GM18505 (cell line): ENCODE data around the gene TNIP1.

Source experiments
- ATAC-seq: cut with Tn5 transposase; IDR thresholded peaks from one replicate; pipeline ENCODE4 v1.9.1; 2021; ENCODE audit not compliant: unreplicated experiment
- POLR2A ChIP-seq: IDR thresholded peaks from 4 replicates; pipeline ENCODE4 v1.6.1; 2011; ENCODE audit warnings: borderline replicate concordance; ENCODE audit not compliant: insufficient read depth, insufficient read length; ENCODE audit errors: extremely low read depth

Gene TNIP1, protein sequence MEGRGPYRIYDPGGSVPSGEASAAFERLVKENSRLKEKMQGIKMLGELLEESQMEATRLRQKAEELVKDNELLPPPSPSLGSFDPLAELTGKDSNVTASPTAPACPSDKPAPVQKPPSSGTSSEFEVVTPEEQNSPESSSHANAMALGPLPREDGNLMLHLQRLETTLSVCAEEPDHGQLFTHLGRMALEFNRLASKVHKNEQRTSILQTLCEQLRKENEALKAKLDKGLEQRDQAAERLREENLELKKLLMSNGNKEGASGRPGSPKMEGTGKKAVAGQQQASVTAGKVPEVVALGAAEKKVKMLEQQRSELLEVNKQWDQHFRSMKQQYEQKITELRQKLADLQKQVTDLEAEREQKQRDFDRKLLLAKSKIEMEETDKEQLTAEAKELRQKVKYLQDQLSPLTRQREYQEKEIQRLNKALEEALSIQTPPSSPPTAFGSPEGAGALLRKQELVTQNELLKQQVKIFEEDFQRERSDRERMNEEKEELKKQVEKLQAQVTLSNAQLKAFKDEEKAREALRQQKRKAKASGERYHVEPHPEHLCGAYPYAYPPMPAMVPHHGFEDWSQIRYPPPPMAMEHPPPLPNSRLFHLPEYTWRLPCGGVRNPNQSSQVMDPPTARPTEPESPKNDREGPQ

DNA sequence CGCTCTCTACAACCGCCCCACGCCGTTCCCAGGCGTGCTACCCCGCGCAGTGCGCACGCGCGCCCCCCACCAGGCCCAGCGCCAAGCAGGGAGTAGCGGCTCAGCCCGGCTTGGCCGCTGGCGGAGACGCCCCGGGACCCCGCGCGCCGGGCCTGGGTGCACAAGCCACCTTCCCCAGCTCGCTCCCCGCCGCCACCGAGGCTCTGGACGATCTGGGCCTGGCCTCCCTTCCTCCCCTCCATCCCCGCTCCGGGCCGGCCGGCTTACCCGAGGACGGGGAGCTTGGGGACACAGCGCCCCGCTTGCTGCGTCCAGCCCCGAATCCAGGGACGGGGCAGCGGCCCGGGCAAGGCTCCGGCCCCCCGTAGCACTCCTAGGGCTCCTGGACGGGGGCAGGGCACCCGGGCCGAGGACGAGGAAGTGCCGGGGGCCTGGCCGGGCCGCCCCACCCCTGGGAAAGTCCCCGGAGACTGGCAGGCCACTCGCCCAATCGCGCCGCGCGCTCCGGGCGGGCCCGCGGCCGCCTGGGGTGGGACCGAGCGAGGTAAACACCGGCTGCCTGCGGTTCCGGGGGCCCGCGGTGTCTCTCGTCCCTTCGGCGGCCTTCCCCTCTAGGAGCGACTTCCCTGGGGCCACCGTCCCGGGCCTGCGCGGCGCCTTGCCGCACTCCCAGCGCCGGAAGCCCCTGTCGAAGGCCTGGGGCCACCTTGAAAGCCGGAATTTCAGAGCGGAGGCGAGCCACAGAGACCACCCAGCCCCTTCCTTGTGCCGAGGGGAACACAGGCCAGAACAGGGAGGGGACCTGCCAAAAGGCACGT is at the start of gene TNIP1:
Gene TNIP1, minus strand, starts transcription at position 422 of the 818 bp plus-strand sequence. CDS start 15,939 bp downstream, outside the sequence.
- peak; percentile 71 for TF ChIP-seq POLR2A
- ATAC-seq, result peak; percentile 75

DNA sequence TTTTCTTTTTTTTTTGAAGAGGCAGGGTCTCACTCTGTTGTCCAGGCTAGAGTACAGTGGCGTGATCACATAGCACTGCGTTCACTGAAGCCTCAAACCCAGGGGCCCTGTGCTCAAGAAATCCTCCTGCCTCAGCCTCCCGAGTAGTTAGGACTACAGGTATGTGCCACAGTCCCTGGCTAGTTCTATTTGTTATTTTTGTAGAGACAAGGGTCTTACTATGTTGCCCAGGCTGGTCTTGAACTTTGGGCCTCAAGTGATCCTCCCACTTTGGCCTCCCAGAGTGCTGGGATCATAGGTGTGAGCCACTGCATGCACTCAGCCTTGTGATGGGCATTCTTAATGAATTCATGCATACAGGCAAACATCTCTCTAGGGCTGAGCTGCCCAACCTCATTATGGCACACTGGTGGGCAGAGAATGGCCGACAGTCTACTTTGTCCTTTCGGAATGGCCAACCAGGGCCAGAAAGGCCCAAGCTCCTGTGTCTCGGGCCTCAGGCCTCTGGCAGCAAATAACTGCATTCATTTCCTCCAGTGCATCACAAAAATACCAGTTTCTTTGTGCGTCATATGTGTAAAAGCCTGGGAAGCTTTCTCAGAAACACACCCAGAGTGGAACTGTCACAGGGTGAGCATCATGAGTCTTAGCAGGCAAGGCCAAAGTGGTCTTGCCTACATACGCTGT is 49.5 kb upstream of the TNIP1 start:
- no peak for TF ChIP-seq POLR2A

DNA sequence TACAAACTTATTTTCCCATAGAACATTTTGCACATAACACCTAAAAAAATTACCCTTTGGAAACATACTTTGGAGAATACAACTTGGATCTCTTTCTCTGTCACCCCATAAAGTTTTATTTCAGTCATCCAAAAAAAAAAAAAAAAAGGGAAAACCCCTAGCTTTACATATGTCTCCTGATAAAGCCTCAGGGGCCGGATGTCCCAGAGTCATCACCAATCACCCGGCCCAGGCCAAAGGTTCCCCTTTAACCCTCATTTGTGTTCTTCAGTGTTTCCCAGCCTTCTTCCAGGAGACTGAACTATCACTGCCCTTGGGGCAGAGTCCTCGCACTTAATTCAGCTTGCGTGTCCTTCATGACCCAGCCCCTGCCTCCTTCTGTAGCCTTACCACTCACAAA is 48.0 kb upstream of the TNIP1 start:
- TF ChIP-seq POLR2A, result no peak

More for the DNA sequence above, 49.5 kb upstream of the TNIP1 start:
- no peak for ATAC-seq

DNA sequence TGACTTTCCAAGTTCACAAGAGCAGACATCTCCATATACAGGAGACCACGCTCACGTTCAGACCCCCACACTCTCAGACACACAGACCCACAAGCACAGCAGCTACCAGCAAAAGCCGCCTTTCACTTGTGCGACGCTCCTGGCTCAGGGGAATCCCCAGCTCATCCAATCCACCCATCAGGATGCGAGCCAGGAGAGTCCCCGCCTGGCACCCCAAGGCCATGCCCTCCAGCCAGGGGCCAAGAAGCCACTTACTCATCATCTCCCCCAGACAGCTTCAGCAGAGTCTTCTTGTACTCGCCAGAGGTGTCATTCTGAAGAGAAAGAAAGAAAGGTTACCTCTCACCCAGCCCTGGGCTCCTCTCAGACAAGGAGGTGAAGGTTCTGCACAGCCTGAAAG is 47.1 kb upstream of the TNIP1 start:
- ATAC-seq, result no peak
- no peak for TF ChIP-seq POLR2A

More for the DNA sequence above, 48.0 kb upstream of the TNIP1 start:
- no peak for ATAC-seq

DNA sequence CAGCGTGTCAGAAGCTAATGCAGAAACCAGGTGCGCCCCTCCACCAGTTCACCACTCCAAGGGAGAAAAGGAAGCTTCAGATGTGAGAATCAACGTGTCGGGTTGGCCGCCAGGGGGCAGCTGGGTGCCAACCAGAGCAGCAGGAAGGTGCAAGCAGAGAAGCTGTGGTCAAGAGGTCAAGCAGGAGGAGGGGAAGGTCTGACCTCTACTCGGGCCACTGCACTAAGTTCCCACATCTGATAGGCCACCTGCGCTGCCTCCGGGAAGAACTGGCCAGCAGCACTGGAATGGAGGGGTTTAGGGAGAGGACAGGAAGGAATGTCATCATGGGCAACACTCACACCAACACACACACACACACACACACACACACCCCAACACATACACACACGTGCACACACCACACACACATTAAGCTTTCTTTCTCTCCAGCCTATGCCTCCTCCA is 45.4 kb upstream of the TNIP1 start:
- ATAC-seq, result no peak
- no peak for TF ChIP-seq POLR2A

DNA sequence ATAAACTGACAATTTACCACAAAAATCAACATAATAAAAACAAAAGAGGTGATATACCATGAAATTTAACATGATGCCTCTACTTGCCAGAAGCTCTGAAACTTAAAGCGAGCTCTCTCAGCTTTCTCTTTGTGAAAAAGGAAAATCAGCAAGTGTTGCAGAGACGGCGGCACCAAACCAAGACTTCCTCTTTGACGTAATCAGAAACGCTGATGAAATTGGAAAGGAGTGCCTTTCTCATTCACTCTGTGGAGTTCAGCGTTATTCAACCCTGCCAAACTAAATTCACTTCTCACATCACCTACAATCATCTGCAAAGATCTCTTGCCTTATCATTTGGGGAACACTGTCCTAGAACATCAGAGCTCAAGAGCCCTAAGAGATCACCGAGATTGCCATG is 44.6 kb upstream of the TNIP1 start:
- no peak for ATAC-seq
- no peak for TF ChIP-seq POLR2A

DNA sequence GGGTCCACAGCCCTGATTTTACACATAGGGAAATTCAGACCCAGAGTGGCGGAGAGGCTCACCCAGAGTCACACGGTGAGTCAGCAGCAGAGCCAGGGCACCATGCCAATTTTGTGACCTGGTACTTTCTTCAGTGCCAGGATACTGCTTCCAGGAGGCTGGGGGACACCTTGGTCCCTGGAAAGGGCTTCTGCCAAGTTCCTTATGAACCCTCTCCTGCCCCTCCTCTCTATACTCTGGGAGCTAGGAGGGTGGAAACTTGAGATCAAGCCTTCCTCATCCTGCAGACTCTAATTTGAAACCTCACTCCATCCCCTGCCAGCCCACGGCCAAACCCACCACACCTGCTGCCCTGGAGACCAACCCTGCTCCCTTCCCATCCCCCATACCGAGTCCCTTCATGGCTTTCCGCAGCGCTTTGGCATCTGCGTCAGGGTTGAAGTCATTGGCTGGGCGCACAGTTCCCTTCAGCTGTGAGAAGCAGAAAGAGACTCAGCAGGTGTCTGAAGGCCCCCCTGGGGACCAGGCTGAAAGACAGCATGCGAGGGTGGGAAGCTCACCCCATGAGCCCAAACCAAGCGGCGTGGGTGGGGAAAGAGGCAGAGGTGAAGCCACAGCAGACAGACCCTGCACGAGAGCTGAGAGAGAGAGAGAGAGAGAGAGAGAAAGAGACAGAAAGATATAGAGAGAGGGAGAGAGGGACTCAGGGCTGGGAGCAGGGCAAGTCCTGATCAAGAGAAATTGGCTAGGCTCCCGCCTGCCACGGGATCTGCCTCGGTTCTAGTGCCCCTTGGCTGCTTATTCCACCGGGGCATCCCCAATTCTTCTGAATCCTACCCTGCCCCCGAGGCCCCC is 43.3 kb upstream of the TNIP1 start:
- no peak for TF ChIP-seq POLR2A
- peak; percentile 83 for ATAC-seq

DNA sequence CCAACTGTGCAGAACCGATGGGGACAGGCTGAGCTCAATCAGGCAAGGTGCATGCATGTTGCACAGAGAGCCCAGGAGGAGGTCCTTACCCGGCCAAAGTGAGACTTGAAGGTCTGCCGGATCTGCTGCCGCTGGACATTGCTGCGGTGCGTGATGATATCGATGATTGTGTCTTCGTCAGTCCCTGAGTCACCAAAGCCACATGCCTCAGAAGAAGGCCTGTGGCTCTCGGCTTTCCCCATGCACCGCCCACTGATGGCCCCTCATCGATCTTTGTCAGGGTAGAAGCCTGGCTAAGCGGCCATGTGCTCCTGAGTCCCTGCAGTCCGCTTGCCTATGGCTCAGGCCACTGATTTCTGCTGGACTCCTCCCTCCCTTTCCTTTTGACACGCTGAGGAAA is 42.0 kb upstream of the TNIP1 start:
- no peak for TF ChIP-seq POLR2A
- no peak for ATAC-seq

DNA sequence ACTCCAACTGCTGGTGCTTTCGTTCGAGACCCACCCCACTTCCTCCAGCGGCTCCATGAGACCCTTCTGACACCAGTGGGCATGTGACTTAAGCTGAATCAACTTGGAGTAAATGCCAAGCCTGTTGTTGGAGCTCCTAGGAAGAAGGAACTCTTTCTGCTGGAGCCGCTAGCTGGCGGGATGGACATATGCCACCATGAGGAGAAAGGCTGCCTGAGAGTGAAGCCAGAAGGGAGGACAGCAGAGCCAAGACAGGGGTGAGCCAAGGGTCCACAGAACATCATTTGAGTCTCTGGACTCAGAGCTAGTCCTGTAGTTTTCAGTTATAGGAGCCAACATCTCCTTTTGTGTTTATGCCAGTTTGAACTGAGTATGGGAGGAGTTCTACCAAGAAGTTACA is 40.8 kb upstream of the TNIP1 start:
- no peak for ATAC-seq
- no peak for TF ChIP-seq POLR2A

DNA sequence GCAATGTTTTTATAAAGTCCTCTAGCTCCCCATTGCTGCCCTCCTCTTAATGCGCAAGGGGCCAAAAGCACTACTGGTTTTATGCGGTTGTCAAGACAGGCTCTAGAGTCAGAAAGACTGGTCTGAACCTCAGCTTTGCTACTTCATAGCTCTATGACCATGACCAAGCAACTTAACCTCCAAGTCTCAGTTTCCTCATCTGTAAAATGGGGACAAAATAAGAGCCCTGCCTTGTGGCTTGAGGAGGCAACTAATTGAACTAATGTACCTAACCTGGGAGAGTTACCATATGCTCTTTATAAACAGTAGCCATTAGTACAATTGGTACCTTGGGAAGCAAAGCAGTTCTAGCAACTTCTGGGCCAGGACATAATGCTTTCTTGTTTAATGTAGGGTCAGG is 40.3 kb upstream of the TNIP1 start:
- TF ChIP-seq POLR2A, result no peak
- no peak for ATAC-seq

DNA sequence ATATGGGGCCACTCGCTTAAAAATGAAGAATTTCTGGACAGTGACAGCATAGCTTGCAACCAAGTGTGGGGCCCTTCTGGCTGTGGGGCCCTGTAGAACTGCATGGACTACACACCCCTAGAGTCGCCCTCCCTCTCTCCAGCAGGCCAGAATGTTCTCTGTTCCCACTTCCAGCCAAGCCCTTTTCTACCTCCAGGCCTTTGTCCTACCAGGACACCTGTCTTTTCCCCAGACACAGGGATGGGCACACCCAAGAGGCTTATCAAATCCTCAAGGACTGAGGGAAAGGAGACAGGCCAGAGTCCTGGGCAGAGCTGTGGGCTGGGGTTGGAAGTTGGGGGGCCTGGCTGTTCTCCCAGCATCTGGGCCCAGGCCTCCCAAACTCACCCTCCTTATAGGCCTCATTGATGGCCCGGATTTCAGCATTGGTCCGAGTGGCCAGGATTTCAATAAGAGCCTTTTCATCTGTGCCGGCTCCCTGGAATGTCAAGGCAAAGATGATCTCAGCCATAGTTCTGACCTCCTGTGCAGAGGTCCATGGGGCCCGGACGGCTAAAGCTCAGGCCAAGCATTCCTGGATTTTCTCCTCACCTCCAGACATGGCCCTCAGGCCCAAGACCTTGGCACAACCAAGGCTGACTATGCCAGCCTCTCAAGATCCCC is 38.2 kb upstream of the TNIP1 start:
- no peak for ATAC-seq
- TF ChIP-seq POLR2A, result no peak

DNA sequence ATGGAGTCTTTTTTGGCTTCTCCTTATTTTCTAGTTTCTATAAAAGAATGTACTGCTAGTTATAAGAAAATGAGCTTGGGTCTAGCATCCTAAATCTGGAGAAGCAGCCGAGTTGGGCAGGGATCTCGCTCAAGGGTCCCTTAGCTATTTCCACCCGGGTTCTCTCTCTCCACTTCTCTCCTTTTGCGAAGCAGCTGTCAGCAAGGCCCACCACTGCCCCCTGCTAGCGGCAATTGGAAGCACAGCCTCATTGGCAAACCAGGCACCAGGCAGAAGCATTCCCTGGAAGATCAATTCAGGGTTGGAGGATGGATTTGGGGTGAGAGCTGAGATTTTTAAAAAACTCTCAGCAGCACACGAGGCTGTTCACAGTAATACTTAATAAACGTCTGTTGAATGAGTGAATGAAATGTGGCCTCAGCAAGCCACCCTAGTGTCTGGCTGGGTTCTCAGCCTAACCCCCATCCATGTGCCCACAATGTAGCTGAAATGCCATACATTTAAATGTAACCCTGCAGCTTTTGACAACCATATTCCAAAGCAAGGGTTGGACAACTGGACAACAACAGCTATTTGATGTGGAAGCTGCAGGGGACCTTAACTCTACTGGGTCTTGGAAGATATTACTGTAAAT is 34.6 kb upstream of the TNIP1 start:
- peak; percentile 41 for ATAC-seq
- TF ChIP-seq POLR2A, result no peak

DNA sequence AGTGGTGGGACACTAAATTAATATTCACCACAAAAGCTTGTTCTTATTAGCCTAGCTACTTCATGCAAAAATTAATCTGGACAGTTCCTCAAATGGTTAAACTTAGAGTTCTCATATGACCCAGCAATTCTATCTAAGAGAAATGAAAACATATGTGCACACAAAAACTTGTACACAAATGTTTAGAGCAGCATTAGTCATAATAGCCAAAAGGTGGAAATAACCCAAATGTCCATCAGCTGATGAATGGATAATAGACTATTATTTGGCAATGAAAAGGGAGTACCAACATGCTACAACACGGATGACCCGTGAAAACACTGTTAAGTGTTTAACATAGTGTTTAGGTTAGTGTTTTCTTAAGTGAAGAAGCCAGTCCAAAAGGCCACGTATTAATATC is 32.8 kb upstream of the TNIP1 start:
- ATAC-seq, result no peak
- no peak for TF ChIP-seq POLR2A
